H9 (cell line): ENCODE data around the gene CD9. TPM values are rescaled to one million over a fixed set of nuclear protein-coding genes. Genes with fewer than 3 reads are reported as not detected.

Experiments
- DNase-seq: peaks from one replicate; pipeline ENCODE4 v3.0.0-alpha.2; 2017
- H2AFZ ChIP-seq: one replicate; pipeline ENCODE4 v1.6.1; 2013; ENCODE audit warnings: mild to moderate bottlenecking, low read length, control low read depth, moderate library complexity
- H2AK5ac ChIP-seq: 2 replicates; pipeline ENCODE4 v1.6.1; 2013; ENCODE audit warnings: low read length, control low read depth, mixed read lengths; ENCODE audit not compliant: insufficient read length
- H2BK120ac ChIP-seq: one replicate; pipeline ENCODE4 v1.6.1; 2013; ENCODE audit warnings: low read depth, mild to moderate bottlenecking, low read length, control low read depth, inconsistent platforms; ENCODE audit not compliant: poor library complexity, severe bottlenecking
- H2BK12ac ChIP-seq: 2 replicates; pipeline ENCODE4 v1.6.1; 2013; ENCODE audit warnings: low read length, control low read depth, mixed read lengths, low read depth; ENCODE audit not compliant: insufficient read length
- H2BK15ac ChIP-seq: 2 replicates; pipeline ENCODE4 v1.6.1; 2013; ENCODE audit warnings: low read depth, low read length, control low read depth
- H2BK20ac ChIP-seq: one replicate; pipeline ENCODE4 v1.6.1; 2013; ENCODE audit warnings: low read depth, mild to moderate bottlenecking, low read length, control low read depth, inconsistent platforms; ENCODE audit not compliant: poor library complexity, severe bottlenecking
- H2BK5ac ChIP-seq: 2 replicates; pipeline ENCODE4 v1.6.1; 2013; ENCODE audit warnings: low read length, control low read depth, mixed read lengths; ENCODE audit not compliant: insufficient read length
- H3K14ac ChIP-seq: 2 replicates; pipeline ENCODE4 v1.6.1; 2013; ENCODE audit warnings: low read length, control low read depth; ENCODE audit not compliant: insufficient read depth
- H3K18ac ChIP-seq: 2 replicates; pipeline ENCODE4 v1.6.1; 2013; ENCODE audit warnings: low read depth, mild to moderate bottlenecking, mixed read lengths, low read length, control low read depth; ENCODE audit not compliant: insufficient read length
- H3K23ac ChIP-seq: 2 replicates; pipeline ENCODE4 v1.6.1; 2013; ENCODE audit warnings: low read length, control low read depth, mixed read lengths, low read depth; ENCODE audit not compliant: insufficient read length
- H3K23me2 ChIP-seq: 2 replicates; pipeline ENCODE4 v1.6.1; 2013; ENCODE audit warnings: low read depth, mild to moderate bottlenecking, mixed read lengths, low read length, control low read depth; ENCODE audit not compliant: insufficient read length, poor library complexity, severe bottlenecking
- H3K27ac ChIP-seq: 2 replicates; pipeline ENCODE4 v1.5.1; 2013; ENCODE audit warnings: low read length, control low read depth, mixed read lengths, low read depth; ENCODE audit not compliant: insufficient read length
- H3K27me3 ChIP-seq: 2 replicates; pipeline ENCODE4 v1.6.1; 2013; ENCODE audit warnings: low read length, control low read depth, inconsistent platforms; ENCODE audit not compliant: insufficient read depth
- H3K4ac ChIP-seq: 2 replicates; pipeline ENCODE4 v1.6.1; 2013; ENCODE audit warnings: low read depth, mild to moderate bottlenecking, control low read depth, inconsistent platforms, low read length, moderate library complexity
- H3K4me1 ChIP-seq: 2 replicates; pipeline ENCODE4 v1.6.1; 2013; ENCODE audit warnings: low read length, control low read depth, inconsistent platforms; ENCODE audit not compliant: insufficient read depth
- H3K4me2 ChIP-seq: 2 replicates; pipeline ENCODE4 v1.6.1; 2013; ENCODE audit warnings: low read length, control low read depth, mixed read lengths; ENCODE audit not compliant: insufficient read length, insufficient read depth
- H3K56ac ChIP-seq: 2 replicates; pipeline ENCODE4 v1.6.1; 2013; ENCODE audit warnings: low read depth, mild to moderate bottlenecking, mixed read lengths, low read length, control low read depth; ENCODE audit not compliant: insufficient read length
- H3K79me1 ChIP-seq: 2 replicates; pipeline ENCODE4 v1.6.1; 2013; ENCODE audit warnings: low read depth, mild to moderate bottlenecking, moderate library complexity, low read length, control low read depth, inconsistent platforms; ENCODE audit not compliant: insufficient read depth, poor library complexity, severe bottlenecking
- H3K79me2 ChIP-seq: 2 replicates; pipeline ENCODE4 v1.6.1; 2013; ENCODE audit warnings: low read length, control low read depth, inconsistent platforms; ENCODE audit not compliant: insufficient read depth
- H3K9ac ChIP-seq: 2 replicates; pipeline ENCODE4 v1.6.1; 2013; ENCODE audit warnings: low read length, control low read depth, mixed read lengths; ENCODE audit not compliant: insufficient read length; ENCODE audit errors: extremely low read depth
- H3K9me3 ChIP-seq: one replicate; pipeline ENCODE4 v1.6.1; 2013; ENCODE audit warnings: low read depth, low read length, inconsistent platforms; ENCODE audit not compliant: control insufficient read depth
- H3T11ph ChIP-seq: one replicate; pipeline ENCODE4 v1.6.1; 2013; ENCODE audit warnings: mild to moderate bottlenecking, low read length, control low read depth, inconsistent platforms
- H4K20me1 ChIP-seq: one replicate; pipeline ENCODE4 v1.6.1; 2013; ENCODE audit not compliant: control insufficient read depth, insufficient read length, insufficient read depth
- H4K5ac ChIP-seq: 2 replicates; pipeline ENCODE4 v1.6.1; 2013; ENCODE audit warnings: low read depth, mild to moderate bottlenecking, mixed read lengths, low read length, control low read depth; ENCODE audit not compliant: insufficient read length
- H4K8ac ChIP-seq: replicated peaks from 2 replicates; pipeline ENCODE4 v1.6.1; 2013; ENCODE audit warnings: low read length, control low read depth, mixed read lengths, low read depth; ENCODE audit not compliant: insufficient read length
- H4K91ac ChIP-seq: 2 replicates; pipeline ENCODE4 v1.6.1; 2013; ENCODE audit warnings: low read depth, mild to moderate bottlenecking, moderate library complexity, mixed read lengths, low read length, control low read depth; ENCODE audit not compliant: insufficient read length
- H3K27ac Mint-ChIP-seq, 3 experiments: 2 replicates in 2 of 3; 3 replicates in 1 of 3; pipeline ENCODE4 v1.8.0; 2020 to 2021; ENCODE audit warnings: mixed read lengths in 3 of 3, mild to moderate bottlenecking in 1 of 3, moderate library complexity in 1 of 3
- H3K27me3 Mint-ChIP-seq: 2 replicates; pipeline ENCODE4 v1.8.0; 2021; ENCODE audit warnings: low read depth, mild to moderate bottlenecking, moderate library complexity, mixed read lengths
- H3K36me3 Mint-ChIP-seq, 3 experiments: 2 replicates in 2 of 3; 3 replicates in 1 of 3; pipeline ENCODE4 v1.8.0; 2020 to 2021; ENCODE audit warnings: low read depth in 3 of 3, mixed read lengths in 3 of 3; ENCODE audit not compliant: insufficient read depth in 1 of 3
- H3K4me1 Mint-ChIP-seq, 2 experiments: 2 replicates each; pipeline ENCODE4 v1.8.0; 2020; ENCODE audit warnings: mixed read lengths in 2 of 2
- H3K4me3 Mint-ChIP-seq, 2 experiments: 2 replicates in 1 of 2; 3 replicates in 1 of 2; pipeline ENCODE4 v1.8.0; 2020 to 2021; ENCODE audit warnings: mild to moderate bottlenecking in 2 of 2, mixed read lengths in 2 of 2, moderate library complexity in 1 of 2
- H3K9me3 Mint-ChIP-seq, 2 experiments: 2 replicates in 1 of 2; 3 replicates in 1 of 2; pipeline ENCODE4 v1.8.0; 2020; ENCODE audit warnings: mild to moderate bottlenecking in 2 of 2, mixed read lengths in 2 of 2, moderate library complexity in 1 of 2
- WGBS: extraction: QIAGEN DNeasy Blood & Tissue Kit; methylation state at CpG from one replicate; pipeline ENCODE4 v1.1.7; 2013; ENCODE audit warnings: missing lambda C conversion rate, low lambda C conversion rate, mixed read lengths; ENCODE audit not compliant: insufficient read length; ENCODE audit errors: extremely low coverage; 5-methylcytosine and 5-hydroxymethylcytosine counted together
- total RNA-seq: library from RNA; stranded (reverse); gene quantifications from 2 replicates; pipeline ENCODE4 v1.2.1, GENCODE V29; 2021
- TF ChIP-seq, protein P1 (sequence below): fragments of 200-600 bp; sonication (generic); conservative IDR thresholded peaks from 3 replicates; pipeline ENCODE4 v1.8.0; 2021; ENCODE audit warnings: antibody characterized with exemption, mild to moderate bottlenecking

CD9 gene
- total RNA-seq, 1 experiment from 2014 or later = 132 TPM

DNA sequence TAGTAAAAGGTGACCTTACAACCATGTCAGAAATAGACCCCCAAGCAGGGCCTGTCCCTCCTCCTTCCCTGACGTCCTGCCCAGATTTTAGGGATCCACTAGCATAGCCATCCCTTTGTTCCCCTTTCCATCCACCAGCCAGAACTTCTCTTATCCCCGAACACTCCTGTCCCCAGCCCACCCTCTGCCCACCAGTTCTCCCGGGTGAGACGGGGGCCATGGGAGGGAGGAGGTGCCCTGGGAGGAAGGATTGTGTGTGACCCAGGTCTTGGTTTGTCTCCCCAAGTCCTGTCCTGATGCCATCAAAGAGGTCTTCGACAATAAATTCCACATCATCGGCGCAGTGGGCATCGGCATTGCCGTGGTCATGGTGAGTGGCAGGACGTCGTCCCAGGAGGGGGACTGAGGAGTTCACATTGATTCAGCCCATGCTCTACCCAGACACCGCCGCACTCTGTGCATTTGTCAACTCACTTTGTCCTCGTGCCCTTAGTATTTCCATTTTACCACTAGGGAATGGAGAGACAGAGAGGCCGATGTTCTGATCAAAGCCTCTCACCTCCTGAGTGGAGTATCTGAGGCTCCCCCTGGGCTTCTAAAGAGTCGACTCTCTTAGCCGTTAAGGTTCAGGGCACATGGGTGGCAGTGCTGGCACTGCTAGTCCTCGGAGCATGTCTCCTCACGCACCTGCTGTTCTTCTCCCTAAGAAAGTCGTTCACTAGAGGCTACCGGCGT lies 35.9 kb downstream of the CD9 start:
- Histone ChIP-seq H4K5ac (no peak overlapping the region), H3T11ph (no peak overlapping the region), H4K91ac (no peak overlapping the region), H2BK5ac (no peak overlapping the region), H3K23ac (no peak overlapping the region), H2BK12ac (no peak overlapping the region), H3K4me1 (no peaks in the 10 kb centered on the region), H2BK15ac (no peak overlapping the region; the same call in 1 of the 2 replicates), H3K14ac (no peak overlapping the region), H3K9ac (no peak overlapping the region), H3K27me3 (no peaks in the 10 kb centered on the region), H3K27ac (no peak overlapping the region), H3K56ac (no peak overlapping the region), H2AFZ (no peak overlapping the region), H3K79me2 (no peaks in the 10 kb centered on the region), H4K20me1 (no peaks in the 10 kb centered on the region), H2BK120ac (no peak overlapping the region), H3K23me2 (no peaks in the 10 kb centered on the region), H3K4me2 (no peak overlapping the region), H2BK20ac (no peak overlapping the region), H3K9me3 (no peaks in the 10 kb centered on the region), H3K18ac (no peak overlapping the region), H3K79me1 (no peaks in the 10 kb centered on the region), H3K4ac (no peak overlapping the region), H2AK5ac (no peak overlapping the region), H4K8ac (no peak overlapping the region)
- TF ChIP-seq, protein P1, sequence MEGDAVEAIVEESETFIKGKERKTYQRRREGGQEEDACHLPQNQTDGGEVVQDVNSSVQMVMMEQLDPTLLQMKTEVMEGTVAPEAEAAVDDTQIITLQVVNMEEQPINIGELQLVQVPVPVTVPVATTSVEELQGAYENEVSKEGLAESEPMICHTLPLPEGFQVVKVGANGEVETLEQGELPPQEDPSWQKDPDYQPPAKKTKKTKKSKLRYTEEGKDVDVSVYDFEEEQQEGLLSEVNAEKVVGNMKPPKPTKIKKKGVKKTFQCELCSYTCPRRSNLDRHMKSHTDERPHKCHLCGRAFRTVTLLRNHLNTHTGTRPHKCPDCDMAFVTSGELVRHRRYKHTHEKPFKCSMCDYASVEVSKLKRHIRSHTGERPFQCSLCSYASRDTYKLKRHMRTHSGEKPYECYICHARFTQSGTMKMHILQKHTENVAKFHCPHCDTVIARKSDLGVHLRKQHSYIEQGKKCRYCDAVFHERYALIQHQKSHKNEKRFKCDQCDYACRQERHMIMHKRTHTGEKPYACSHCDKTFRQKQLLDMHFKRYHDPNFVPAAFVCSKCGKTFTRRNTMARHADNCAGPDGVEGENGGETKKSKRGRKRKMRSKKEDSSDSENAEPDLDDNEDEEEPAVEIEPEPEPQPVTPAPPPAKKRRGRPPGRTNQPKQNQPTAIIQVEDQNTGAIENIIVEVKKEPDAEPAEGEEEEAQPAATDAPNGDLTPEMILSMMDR = no peak
- Mint-ChIP-seq H3K4me3 (no peak overlapping the region), H3K27ac (peak overlapping the region in 1 of 3 experiments; percentile 61; a peak in 1 of 7 replicates), H3K36me3 (peaks cover 42 to 81% (median 60%) of the 10 kb centered on the region in 3 experiments), H3K27me3 (no peaks in the 10 kb centered on the region), H3K9me3 (no peaks in the 10 kb centered on the region), H3K4me1 (peaks cover 5 to 8% of the 10 kb centered on the region in 2 experiments)
- DNase-seq = no peak
- no CpG with 5 or more reads among the region's 22 CpGs for WGBS
